Skin epidermis (tissue), 12 donors: Measurements from ENCODE around the gene PAM.
"Not testable (repeated sequence)": the region's sequence is repeated elsewhere in the genome, so short reads cannot be mapped to it uniquely, and the experiment has no call there.

Experiments
- H3K27ac ChIP-seq, 21 experiments: fragments of 200-600 bp; sonication (generic) in 11 of 21; one replicate each; pipeline ENCODE4 v1.5.0; 2020; ENCODE audit warnings: mild to moderate bottlenecking in 3 of 21, inconsistent platforms in 2 of 21, moderate library complexity in 2 of 21
- H3K4me3 ChIP-seq, 7 experiments: fragments of 200-600 bp; sonication (generic) in 2 of 7; one replicate each; pipeline ENCODE4 v1.5.0; 2020; ENCODE audit warnings: inconsistent platforms in 2 of 7, mild to moderate bottlenecking in 2 of 7, moderate library complexity in 1 of 7

Gene PAM

DNA sequence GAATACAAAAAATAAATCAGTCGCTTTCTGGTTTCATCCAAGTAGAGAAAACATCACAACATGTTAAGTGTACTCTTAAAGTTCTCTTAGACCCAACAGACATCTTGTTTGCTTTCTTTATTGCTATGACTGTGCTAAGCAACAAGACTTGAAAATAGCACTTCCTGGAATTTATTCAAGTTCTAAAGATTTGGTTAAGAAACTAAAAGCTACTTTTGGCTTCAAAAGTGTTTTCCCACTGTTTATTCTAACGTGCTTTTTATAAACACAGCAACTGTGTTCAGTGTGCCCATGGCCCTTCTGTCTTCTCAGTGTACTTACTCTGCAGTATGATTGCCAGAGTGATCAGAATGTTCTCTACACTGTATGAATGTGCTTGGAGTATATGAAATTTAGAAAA lies 255.1 kb downstream of the PAM start:
- Histone ChIP-seq H3K4me3 (no peak overlapping the region), H3K27ac (no peak overlapping the region)

DNA sequence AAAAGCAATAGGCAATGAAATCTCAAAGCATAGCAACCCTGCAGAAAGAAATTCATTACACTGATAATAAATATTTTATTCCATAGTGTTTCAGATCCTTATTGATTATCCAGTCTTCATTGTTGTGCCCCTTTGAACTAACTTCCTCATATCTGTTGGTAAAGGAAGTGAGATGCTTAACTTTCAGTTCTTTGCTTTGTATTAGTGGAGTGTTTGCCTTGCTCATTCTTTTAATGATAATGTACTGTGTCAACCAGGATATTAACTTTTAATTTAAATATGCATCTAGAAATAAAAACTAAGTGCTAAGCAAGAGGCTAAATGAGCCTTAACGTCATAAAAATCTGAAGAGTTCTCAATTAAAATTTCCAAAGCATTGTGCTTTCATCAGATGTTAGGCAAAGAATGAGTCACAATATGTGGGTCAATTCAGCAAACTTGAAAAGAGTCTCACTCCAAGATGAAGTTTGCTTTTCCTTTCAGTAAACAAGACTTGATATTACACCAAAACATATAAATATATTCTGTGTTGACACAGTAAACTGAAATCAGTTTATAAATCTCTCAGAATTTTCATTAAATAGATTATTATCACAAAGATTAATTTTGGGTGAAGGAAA lies 258.9 kb downstream of the PAM start:
- no peak overlapping the region for H3K4me3 ChIP-seq
- no peak overlapping the region for H3K27ac ChIP-seq

DNA sequence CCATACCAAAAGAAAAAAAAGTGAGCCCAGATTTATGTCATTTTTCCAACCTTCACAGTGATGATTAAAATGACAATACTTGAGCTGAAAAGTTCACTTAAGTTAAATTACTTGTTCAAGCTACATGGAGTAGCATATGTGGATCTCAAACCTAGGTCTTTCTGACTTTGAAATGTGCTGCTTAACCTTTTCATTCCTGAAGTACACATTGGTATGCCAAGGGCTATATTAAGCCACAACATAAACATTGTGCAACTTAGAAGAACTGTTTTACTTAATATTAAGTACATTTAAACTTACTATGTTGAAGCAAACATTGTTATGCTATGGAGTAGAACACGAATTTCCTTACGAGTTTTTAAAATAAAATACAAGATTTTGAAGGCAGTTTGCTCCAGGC lies 259.9 kb downstream of the PAM start:
- Histone ChIP-seq H3K27ac (no peak overlapping the region), H3K4me3 (no peak overlapping the region)

DNA sequence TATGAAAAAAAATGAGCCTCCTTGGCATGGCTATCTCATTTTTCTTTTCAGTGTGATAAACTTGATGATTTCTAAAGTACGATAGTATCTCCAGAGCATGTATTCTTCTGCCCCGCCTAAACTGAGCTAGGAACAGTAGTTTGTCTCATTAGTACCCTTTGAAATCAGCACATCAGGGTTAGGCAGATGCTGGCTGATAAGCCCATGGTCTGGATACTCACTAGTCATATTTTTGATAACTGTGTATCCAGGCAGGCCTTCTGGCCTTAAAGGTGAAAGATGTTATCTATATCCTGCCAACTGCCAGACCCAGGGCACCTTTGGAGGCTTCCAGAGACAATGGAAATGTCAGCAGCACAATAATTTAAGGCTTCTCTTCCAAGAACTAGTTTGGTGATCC lies 261.1 kb downstream of the PAM start:
- no peak overlapping the region for H3K4me3 ChIP-seq

DNA sequence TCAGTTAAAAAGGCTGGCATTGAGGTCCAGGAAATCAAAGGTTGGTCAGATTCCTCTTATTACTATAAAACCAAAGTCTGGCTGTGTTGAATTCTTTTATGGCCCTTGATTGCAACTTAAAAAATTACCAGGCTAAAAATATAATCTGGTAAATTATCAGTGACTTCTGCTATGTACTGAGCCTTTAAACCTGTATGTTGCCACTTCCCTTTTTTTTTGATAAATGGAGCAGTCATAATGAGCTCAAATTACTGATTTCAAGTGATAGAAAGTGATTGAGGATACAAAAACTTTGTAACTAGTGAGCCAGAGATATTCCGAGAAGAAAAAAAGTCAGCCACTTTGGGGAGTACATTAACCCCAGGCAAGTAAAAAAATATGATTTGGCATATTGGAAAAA lies 264.7 kb downstream of the PAM start:
- Histone ChIP-seq H3K27ac (no peak overlapping the region), H3K4me3 (no peak overlapping the region)

More for the DNA sequence above, 261.1 kb downstream of the PAM start:
- no peak overlapping the region for H3K27ac ChIP-seq

DNA sequence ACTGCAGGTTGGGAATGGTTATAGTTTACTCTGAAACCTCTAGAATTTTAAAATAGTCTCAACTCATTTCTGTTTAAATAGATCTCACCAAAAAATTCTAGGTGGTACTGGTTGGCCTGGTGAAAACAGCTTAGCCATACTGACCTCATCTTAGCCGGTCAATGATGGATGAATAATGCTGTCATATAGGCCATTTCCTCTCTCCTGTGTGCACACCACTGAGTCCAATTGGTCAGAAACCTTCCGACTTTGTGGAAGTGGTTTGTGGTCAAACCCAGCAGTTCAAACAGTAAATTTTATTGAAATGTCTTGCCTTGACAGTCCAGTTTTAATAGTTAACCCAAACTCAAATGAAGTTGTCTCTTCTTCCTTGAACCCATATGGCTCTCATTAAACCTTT lies 266.2 kb downstream of the PAM start:
- Histone ChIP-seq H3K27ac (no peak overlapping the region), H3K4me3 (no peak overlapping the region)

DNA sequence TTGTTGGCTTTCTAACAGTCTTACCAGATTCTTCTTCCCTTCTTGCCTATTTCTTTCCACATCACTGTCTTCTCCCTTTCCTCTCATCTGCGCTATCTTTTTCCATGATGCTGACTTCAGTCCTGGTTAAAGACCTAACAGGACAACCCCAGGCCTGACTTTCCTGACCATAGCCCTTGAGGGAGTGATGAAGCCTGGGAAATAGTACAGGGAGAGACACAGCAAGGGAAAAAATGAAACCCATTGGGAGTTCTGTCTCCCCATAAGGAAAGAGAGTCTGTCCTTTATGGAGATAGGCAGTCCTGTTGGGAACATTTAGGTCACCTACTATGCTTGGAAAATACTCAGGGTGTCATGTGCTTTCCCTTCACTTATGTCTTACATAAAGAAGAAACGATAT lies 272.2 kb downstream of the PAM start:
- H3K27ac ChIP-seq, result no peak overlapping the region
- no peak overlapping the region for H3K4me3 ChIP-seq

DNA sequence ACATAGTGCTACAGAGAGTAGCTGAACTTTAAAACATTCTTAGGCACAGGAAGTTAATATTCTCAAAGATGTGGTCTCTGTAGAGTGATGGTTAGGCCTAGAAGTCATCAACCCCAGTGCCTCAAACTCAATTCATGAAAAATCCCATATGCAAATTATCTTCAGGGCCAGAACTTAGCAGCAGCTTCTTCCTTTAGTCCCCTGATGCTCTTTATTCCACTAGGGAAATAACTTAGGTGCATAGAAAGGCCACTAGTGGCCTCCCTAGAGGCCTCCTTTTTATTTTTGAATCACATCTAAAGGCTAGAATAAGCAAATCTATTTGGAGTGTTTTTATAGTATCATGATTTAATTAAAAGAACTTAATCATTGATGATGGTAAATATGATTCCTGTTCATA lies 276.5 kb downstream of the PAM start:
- Histone ChIP-seq H3K27ac (no peak overlapping the region), H3K4me3 (no peak overlapping the region)

DNA sequence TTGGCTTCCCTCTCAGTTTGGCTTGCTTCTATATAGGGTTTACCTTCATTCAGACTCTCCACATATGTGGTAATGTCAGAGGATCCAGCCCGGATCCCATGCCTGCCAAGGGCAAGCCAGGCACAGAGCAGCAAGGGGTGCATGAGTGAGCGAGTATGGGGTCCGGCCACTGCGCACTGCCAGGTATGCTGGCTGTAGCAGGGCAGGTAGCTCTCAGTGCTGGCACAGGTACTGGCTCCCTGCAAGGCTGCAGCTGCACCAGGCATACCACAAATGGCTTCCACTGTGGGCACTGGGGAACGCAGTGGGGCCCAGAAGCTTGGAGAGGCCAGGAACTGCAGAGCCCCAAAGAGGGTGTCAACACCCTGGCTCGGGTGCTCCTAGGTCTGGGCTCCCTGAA lies 278.6 kb downstream of the PAM start:
- H3K27ac ChIP-seq, result no peak overlapping the region
- H3K4me3 ChIP-seq, result no peak overlapping the region

DNA sequence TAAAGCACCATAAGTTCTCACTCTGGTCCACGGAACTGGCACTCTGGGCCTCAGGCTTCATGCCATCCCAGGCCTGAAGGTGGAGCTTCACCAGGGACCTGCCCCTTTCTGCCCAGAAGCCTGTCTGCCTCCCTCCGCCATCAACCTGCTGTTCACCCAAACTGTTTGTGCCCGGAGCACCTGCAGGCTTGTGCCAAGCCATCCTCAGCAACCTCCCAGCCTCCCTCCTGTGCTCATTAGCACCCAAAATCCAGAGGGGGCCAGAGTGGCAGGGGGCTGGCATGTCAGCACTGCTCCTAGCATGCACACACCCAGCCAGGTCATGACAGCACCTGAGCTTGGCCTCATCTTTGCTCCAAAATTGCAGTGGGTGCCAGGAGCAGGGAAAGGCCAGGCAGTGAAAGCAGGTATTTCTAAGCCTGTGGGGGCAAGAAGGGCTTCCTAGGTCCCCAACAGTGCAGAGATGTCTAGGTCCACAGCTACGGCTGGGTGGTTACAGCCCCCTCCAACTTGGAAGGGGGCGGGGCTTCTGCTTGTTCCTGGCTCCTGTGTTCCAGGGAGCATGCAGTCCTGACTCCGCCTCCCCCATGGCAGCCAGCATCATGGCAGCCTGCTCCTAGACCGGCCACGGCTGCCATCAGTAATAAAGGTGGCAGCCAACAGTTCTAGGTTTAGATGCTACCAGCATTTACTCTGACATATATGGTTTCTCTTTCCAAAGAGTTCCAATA lies 279.7 kb downstream of the PAM start:
- H3K27ac ChIP-seq, result no peak overlapping the region
- no peak overlapping the region for H3K4me3 ChIP-seq

DNA sequence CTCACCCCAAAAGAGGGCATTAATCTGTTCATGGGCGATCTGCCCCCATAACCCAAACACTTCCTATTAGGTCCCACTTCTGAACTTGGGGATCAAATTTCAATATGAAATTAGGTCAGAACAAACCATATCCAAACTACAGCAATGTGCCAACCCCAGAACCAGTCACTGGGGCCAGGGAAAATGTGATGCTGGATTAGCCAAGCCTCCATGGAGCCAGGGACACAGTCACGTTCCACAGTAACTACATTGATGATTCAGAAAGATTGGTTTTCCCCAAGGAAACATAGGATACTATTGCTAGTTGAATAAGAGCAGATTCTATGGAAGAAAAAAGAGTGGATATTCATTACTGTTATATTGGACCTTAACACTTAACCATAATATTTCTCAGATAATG lies 280.6 kb downstream of the PAM start:
- Histone ChIP-seq H3K27ac (no peak overlapping the region), H3K4me3 (no peak overlapping the region)

DNA sequence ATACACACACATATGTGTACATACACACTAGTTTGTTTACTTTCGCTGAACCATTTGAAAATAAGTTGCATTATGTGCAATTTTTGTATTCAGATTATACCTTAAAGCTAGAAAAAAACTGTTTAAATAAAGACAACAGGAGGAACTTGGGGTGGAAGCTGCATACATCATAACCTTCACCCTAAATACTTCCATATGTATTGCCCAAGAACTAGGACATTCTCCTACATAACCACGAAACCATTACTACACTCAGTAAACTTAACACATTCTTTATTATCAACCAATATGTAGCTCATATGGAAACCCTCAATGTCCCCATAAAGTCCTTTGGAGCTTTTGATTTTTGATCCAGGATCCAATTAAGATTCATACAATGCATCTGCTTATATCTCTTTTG lies 281.5 kb downstream of the PAM start:
- no peak overlapping the region for H3K4me3 ChIP-seq
- no peak overlapping the region for H3K27ac ChIP-seq

DNA sequence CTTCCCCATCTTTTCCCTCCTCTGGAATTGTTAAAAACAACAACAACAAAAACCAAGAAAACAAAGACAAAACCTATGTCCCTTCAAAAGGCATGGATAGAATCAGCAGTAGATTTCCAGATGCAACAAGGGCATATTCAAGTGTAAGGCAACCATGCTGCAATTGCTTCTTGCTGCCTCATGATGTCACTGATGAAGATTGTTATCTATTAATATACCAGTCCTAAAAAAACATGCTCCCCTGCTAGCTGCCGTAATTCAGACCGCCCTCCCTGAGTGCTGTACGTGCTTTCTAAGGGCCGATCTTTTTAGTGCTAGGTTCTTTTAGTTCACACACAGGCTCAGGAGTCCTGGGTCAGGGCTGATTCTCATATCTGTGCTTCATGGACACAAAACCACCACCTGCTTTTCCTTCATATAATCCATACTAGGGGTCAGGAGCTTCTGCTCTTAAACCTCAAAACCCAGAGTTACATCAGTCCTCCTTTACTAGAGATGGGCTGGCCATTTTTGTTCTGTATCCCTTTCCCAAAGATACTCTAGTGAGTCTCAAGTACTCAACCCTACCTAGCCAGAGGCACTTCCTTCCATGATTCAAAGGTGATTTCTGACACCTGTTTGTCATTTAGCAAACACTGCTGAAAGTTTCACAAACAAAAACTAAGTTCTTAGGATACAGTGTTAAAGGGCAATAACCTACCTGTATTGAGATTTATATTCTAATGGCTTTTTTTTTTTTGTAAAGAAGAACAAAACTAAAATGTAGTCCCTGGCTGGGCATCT lies 282.8 kb downstream of the PAM start:
- H3K4me3 ChIP-seq, result no peak overlapping the region
- no peak overlapping the region for H3K27ac ChIP-seq

DNA sequence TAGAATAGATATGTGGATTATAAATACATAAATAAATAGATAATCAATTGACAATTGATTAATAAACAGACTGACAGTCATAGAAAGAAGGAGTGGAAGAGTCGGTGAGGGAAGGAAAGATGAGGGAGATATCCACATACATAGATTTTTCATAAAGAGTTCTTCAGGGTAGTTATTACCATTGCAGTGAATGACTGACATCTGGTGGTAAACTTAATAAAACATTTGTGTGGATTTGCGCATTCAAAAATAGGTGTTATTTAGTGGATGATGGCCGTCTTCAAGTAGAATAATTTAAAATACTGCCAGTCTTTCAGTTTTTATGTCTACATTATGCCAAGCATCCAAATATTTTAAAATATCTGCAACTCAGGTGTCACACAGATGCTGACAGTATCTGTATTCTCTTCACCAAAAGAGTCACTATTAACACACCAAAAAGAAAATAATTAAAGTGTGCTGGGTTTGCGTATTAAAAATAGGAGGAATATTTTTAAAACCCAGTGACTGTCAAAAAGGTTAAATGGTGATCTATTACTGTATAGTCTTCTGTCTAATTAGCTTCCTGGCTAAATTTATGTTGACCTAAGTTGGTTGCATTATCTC lies 286.1 kb downstream of the PAM start:
- H3K27ac ChIP-seq, result no peak overlapping the region

DNA sequence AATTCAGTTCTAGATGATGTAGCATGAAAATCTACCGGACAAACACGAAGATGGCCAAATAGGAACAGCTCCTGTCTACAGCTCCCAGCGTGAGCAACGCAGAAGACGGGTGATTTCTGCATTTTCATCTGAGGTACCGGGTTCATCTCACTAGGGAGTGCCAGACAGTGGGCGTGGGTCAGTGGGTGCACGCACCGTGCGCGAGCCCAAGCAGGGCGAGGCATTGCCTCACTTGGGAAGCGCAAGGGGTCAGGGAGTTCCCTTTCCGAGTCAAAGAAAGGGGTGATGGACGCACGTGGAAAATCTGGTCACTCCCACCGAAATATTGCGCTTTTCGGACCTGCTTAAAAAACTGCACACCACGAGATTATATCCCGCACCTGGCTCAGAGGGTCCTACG lies 291.6 kb downstream of the PAM start:
- H3K27ac ChIP-seq, H3K4me3 ChIP-seq: not testable (repeated sequence)

More for the DNA sequence above, 286.1 kb downstream of the PAM start:
- H3K4me3 ChIP-seq, result no peak overlapping the region

DNA sequence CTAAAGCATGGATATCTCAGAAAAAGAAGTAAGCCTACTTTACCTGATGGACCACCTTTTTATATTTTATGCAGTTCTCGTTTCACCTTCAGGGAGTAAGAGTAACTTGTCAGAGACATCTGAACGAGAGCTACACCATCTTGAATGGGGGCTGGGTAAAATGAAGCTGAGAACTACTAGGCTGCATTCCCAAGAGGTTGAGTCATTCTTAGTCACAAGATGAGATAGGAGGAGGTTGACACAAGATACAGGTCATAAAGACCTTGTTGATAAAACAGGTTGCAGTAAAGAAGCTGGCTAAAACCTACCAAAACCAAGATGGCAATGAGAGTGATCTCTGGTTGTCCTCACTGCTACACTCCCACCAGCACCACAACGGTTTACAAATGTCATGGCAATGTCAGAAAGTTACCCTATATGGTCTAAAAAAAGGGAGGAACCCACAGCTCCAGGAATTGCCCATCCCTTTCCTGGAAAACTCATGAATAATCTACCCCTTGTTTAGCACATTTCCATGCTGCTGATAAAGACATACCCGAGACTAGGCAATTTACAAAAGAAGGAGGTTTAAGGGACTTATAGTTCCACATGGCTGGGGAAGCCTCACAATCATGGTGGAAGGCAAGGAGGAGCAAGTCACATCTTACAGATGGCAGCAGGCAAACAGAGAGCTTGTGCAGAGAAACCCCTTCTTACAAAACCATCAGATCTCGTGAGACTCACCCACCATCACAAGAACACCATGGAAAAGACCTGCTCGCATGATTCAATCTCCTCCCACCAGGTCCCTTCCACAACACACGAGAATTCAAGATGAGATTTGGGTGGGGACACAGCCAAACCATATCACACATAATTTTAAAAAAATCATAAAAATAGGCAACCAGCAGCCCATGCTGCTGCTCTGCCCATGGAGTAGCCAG lies 302.4 kb downstream of the PAM start:
- Histone ChIP-seq H3K4me3 (no peak overlapping the region), H3K27ac (no peak overlapping the region)

DNA sequence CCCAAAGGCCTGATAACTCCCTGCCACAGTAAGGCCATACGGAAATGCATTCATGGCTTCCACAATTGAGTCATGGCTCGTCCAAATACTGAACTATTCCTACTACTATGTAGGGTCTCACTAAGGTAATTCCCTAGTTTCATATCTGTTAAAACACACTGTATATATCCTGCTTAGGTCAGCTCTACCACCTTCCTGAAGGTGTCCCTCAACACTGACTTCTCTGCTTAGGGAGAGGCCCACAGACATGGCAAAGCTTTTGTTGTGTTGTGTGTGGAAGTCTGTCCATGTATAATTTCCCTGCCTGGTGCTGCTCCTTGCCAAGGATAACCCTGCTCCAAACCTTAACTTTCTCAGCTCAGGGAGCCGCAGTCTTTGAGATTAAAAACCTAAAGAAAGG lies 304.4 kb downstream of the PAM start:
- Histone ChIP-seq H3K27ac (no peak overlapping the region), H3K4me3 (no peak overlapping the region)

DNA sequence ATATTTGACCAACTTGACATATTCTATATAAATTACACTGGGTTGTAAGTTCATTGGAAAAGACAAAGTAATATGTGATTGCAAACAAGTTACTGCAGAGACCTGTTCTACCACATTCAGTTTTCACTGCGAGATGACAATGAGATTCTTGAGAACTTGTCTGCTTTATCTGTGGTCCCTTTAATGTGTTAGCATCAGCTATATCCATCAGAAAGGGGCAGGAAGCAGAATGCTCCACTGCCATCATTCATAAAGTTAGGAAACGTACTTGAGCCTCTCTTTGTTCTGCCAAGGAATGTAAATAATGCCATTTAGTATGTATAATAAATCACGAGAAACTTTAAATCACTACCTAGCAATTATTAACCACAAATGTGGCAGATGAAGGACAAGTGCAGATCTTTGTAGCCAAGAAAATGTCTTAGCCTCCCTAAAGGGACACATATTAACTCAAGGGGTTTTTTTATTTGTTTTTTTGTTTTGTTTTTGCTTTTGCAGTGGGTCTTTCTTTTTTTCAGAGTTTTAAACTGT lies 305.4 kb downstream of the PAM start:
- Histone ChIP-seq H3K27ac (no peak overlapping the region), H3K4me3 (no peak overlapping the region)

DNA sequence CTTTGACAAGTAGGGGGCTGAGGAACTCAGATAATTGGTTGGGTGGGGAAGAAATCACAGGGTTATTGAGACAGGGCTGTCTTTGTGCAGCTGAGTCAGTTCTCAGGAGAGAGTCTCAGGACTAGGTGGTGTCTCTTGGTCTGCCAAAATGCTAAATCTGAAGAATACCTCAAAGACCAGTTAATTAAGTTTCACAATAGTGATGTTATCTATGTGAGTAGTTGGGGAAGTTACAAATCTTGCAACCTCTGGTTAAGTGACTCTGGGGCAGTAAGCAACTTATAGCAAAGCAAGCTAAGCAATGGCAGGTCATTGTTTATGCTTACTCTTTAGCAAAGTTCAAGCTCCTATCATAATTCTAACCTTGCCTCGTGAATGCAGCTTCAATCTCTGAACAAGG lies 311.2 kb downstream of the PAM start:
- Histone ChIP-seq H3K27ac (no peak overlapping the region), H3K4me3 (no peak overlapping the region)
